ENCODE data around the gene ATRIP. TPM values are rescaled to one million over a fixed set of nuclear protein-coding genes. Genes with fewer than 3 reads are reported as not detected.

ATRIP gene
- total and polyA plus RNA-seq, 2 of the 8 experiments (the other 6 are each of a cell fraction or from before 2014, with no cell fraction given), result 18.5 to 20.2 TPM

- no peak overlapping the region for H2AK5ac ChIP-seq (ENCODE audit: low read depth, low read length)
- DNase-seq (ENCODE audit: low read depth in 1 of 2, low spot score in 2 of 2), result no peak
- H3K9me3 ChIP-seq (ENCODE audit: insufficient read depth in 2 of 2, low read depth in 1 of 2, low read length in 1 of 2), result no peaks in the 10 kb centered on the region
- no peak overlapping the region for H4K91ac ChIP-seq (replicated peaks; ENCODE audit: insufficient read length, low read length)
- TF ChIP-seq SIRT6 (IDR thresholded peaks at IDR 0.05; ENCODE audit: low read length), result no peak
- TF ChIP-seq CBX8 (IDR thresholded peaks at IDR 0.05; ENCODE audit: borderline replicate concordance, low read depth, low read length), result no peak
- peak in 2 of 3 experiments; percentile 30 to 50; a peak in 2 of 4 replicates for TF ChIP-seq CTCF (IDR thresholded peaks at IDR 0.05; ENCODE audit: control extremely low read depth in 1 of 3, insufficient read depth in 1 of 3, low read depth in 1 of 3, low read length in 3 of 3)
- peak in 1 of 2 experiments; percentile 28; a peak in 1 of 4 replicates for TF ChIP-seq RAD21 (IDR thresholded peaks at IDR 0.05 in 1 of 2, conservative IDR thresholded peaks at IDR 0.05 in 1 of 2; ENCODE audit: low read depth in 2 of 2, low read length in 2 of 2)
- no peak overlapping the region for H4K5ac ChIP-seq (ENCODE audit: insufficient read length, low read depth, low read length)
- H2BK20ac ChIP-seq (ENCODE audit: low read length), result no peak overlapping the region
- no peak for FAIRE-seq
- H3K36me3 ChIP-seq (ENCODE audit: control insufficient read depth in 2 of 4, insufficient read depth in 4 of 4, low read length in 3 of 4), result peaks cover 66 to 91% (median 88%) of the 10 kb centered on the region in 4 experiments
- no peak overlapping the region for H3K4ac ChIP-seq (replicated peaks; ENCODE audit: insufficient read length, low read depth, low read length)
- H3K4me3 ChIP-seq (ENCODE audit: extremely low read depth in 1 of 4, insufficient read depth in 2 of 4, low read depth in 3 of 4, low read length in 4 of 4), result no peak overlapping the region
- no peaks in the 10 kb centered on the region for H3K23me2 ChIP-seq (ENCODE audit: low read depth, low read length)
- H3K27me3 ChIP-seq (replicated peaks in 1 of 4; ENCODE audit: control insufficient read depth in 3 of 4, extremely low read depth in 1 of 4, insufficient read depth in 3 of 4, low read length in 3 of 4), result no peaks in the 10 kb centered on the region
- H4K8ac ChIP-seq (ENCODE audit: extremely low read depth, insufficient read depth, low read length), result peak overlapping the region; percentile 46; the same call in 1 of the 2 replicates
- 87% methylated on average over 4 of the region's 4 CpGs; no CpG with 5 or more reads in 1 of the 2 experiments for WGBS, 2 experiments (ENCODE audit: extremely low coverage in 1 of 2, insufficient coverage in 1 of 2, insufficient read length in 1 of 2, insufficient replicate concordance in 2 of 2, low coverage in 1 of 2, low lambda C conversion rate in 2 of 2, missing lambda C conversion rate in 1 of 2)
- H3K79me1 ChIP-seq (ENCODE audit: low read depth, low read length), result no peaks in the 10 kb centered on the region; the same call in 1 of the 2 replicates
- POLR2A ChIA-PET (ENCODE audit: partially characterized antibody), result interaction anchor here (1.1 to 31.5 kb wide), 5 partner anchors 1 to 55 kb away, joined by 3 to 650 read pairs (median 3); partner anchors contain the start of gene PLXNB1
- CTCF ChIA-PET (ENCODE audit: partially characterized antibody), result interaction anchor here (0.6 to 7.7 kb wide), 18 partner anchors 8 to 218 kb away, joined by 3 to 130 read pairs (median 4); no protein-coding TSS in a partner anchor
- H2BK5ac ChIP-seq (ENCODE audit: low read depth, low read length), result no peak overlapping the region
- H3K9ac ChIP-seq (replicated peaks in 1 of 4; ENCODE audit: extremely low read depth in 1 of 4, low read depth in 3 of 4, low read length in 3 of 4), result no peak overlapping the region
- H3K79me2 ChIP-seq (ENCODE audit: control insufficient read depth in 1 of 2, insufficient read depth in 2 of 2, low read length in 2 of 2), result no peaks in the 10 kb centered on the region
- H3K18ac ChIP-seq (ENCODE audit: extremely low read depth, low read length), result no peak overlapping the region
- H3K4me2 ChIP-seq (ENCODE audit: insufficient read depth in 1 of 2, low read depth in 2 of 2, low read length in 2 of 2), result no peak overlapping the region
- H2BK120ac ChIP-seq (replicated peaks; ENCODE audit: low read depth, low read length), result no peak overlapping the region
- no peaks in the 10 kb centered on the region for H3K4me1 ChIP-seq (replicated peaks in 1 of 4; ENCODE audit: control insufficient read depth in 3 of 4, insufficient read depth in 4 of 4, low read length in 3 of 4)
- H2BK12ac ChIP-seq (ENCODE audit: low read depth, low read length), result no peak overlapping the region
- no peak overlapping the region for H3K23ac ChIP-seq (ENCODE audit: insufficient read length)
- H4K20me1 ChIP-seq (replicated peaks in 1 of 2; ENCODE audit: control insufficient read depth in 1 of 2, insufficient read depth in 2 of 2, low read length in 2 of 2), result peaks cover 6 to 40% of the 10 kb centered on the region in 2 experiments
- H2BK15ac ChIP-seq (ENCODE audit: low read length), result no peak overlapping the region
- no peak overlapping the region for H3K14ac ChIP-seq (ENCODE audit: insufficient read length)
- no peak overlapping the region for H3K56ac ChIP-seq (replicated peaks; ENCODE audit: insufficient read length, low read depth, low read length)
- H2AFZ ChIP-seq (ENCODE audit: low read length), result no peak overlapping the region
- H3K27ac ChIP-seq (ENCODE audit: low read depth, low read length), result no peak overlapping the region
These were observed 37.7 kb upstream of the ATRIP start for GRCh38 chr3:48408823-48409281.

All from H1 (cell line).